ENCODE data around the gene IGSF3.
"Not testable (repeated sequence)": the region's sequence is repeated elsewhere in the genome, so short reads cannot be mapped to it uniquely, and the experiment has no call there.

IGSF3 gene

DNA sequence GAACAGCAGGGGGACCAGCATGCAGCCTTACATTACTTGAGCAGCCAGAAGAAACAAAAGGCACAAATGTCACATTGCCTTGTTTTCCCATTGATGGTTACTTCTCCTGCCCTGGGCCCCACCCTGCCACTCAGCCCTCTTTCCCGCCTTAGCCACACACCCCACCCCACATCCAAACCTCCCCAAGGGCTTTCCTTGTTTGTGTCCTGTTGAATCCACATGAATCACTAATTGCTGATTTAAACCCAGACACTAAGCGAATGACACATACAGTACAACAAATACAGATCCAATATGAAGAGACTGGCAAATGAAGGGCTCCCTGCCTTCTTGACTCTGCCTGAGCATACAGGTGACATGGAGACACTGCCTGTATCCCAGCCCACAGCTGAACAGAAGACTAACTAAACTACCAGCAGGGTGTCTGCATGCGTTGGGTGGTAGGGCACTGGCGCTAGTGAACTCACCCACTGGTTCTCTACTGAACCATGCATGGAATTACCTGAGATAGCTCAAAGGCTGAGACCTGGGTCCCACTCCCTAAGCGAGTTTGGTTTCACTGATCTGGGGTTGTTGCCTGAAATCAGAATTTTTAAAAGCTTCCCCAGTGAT, 3.1 kb downstream of the IGSF3 start:
- DNase-seq = no peak

DNA sequence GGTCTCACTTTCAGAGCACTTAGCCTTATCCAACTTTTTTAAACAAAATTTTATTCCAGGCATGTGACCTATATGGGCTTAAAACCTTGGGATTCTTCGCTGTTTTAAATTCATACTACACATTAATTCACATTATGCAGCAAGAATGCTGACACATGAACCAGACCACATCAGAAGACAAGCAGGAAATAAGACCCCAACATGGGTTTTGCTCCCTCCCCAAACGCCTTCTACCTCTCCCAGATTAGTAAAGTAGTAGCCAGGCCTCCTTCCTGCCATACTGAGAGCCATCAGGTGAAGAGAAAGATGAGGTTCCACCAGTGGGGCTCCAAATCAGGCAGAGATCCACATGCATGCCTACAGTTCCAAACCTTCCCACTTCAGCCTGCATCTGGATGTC, 3.7 kb downstream of the IGSF3 start:
- no peak for DNase-seq

DNA sequence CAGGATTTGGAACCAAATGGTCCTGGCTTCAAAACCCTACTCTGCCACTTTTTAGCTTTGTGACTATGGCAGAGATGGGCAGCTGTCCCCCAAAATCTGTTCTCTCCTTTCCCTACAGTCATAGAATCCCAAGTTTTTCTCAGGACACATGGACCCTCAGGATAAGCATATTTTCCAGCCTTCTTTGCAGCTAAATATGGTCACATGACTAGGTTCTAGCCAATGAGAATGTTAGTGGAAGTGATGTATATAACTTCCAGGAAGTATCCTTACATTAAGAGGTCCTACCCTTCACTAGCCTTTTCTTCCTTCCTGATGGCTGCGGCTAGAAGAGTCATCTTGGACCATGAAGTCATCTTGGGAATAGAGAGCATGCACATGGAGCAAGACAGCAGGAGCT, 5.9 kb downstream of the IGSF3 start:
- no peak for DNase-seq

DNA sequence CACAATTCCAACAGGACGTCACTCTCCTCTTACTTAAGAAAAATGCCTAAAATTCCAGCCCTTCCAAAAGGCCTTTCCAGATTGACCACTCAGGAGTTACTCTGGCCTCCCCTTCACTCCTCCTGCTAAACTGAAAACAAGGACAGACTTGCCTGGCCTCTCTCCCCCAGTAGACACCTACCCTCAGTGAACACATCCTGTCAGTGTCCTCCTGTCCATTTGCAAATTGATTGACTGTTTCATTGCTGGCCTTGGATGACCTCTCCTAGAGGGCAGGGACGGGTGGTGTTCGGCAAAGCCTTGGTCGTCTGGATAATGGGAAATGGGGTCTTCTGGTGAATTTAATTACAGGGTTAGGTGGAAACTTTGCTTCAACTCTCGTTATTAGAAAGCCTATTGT, 8.9 kb downstream of the IGSF3 start:
- DNase-seq = not testable (repeated sequence)

DNA sequence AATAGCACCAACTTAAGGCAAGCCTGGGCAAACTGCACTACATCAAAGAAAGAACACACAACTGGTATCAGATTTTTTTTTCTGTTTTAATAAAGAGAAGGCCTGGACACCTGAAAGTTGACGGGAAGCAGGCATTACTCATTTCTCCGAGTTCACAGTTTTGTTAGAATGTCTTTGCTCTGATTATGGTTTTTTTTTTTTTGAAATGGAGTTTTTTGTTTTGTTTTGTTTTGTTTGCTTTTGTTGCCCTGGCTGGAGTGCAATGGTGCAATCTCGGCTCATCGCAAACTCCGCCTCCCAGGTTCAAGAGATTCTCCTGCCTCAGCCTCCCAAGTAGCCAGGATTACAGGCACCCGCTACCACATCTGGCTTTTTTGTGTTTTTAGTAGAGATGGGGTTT, 9.7 kb downstream of the IGSF3 start:
- not testable (repeated sequence) for DNase-seq

DNA sequence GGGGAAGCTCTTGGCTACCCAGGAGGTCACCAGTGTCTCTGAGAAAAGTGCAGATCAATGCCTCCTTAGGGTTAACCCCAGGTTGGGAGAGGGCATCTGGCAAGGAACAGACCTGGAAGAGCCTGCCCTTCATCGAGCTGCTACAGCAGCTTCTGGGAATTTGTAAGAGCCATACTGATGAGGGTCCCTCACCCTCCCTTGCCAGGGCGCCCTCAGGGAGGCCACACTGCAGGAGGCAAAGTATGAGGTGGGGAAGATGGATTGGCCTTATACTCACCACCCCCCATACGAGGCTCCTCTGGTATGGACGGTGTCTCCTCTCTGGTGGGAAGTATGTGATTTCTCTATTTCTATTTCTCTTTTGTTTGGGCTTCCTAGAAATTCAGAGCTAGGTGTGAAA, 13.2 kb downstream of the IGSF3 start:
- DNase-seq = no peak

DNA sequence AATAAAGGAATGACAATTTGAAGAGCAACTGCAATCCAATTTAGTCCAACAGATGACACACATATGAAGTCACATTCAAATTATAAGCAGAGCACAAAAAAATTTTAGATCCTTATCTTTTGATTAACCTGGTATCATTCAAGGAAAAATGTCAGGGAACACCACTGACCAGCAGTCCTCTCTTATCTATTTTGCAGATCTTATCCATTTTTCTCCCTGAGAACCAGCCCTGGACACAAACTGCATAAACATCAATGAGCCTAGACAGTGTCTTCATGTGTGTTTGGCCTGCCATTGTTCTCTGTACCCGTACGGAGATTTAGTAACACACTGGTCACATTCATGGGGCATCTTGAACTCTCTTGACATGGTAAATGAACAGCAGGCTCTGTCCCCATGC, 14.9 kb downstream of the IGSF3 start:
- not testable (repeated sequence) for DNase-seq

DNA sequence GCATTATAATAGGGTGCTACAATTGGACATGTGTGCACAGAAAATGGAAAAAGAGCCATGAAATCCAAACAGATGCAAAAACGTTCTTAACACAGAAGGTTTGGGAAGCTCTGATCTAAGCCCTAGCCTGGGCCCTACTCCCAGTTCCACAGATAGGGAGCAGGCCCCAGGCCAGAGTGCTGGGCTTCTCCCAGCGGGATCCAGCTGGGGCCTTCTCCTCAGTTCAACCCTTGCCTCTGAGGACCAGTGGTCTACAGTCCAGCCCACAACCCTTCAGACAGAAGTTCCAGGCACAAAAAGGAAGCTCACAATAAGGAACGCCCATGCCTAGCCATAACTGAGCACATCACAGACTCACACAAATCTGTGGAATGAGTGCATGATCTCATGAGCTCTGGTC, 16.8 kb downstream of the IGSF3 start:
- DNase-seq = not testable (repeated sequence)

DNA sequence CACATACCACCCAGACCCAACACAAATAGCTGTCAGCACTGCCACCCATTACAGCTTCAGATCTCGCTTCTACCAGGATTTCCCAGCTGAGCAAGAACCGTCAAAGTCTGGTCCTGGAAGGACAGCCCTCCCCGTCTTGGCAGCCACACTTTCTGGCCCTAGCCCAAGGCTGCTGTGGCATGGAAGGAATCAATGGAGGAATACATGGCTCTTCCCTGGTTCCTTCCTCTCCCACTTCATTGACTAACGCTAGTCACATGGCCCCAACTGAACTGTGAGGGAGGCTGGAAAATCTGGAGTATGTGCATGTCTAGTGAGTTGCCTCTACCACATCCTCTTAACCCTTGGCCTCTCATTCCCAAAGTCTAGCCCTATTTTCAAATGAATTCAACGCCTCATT, 18.5 kb downstream of the IGSF3 start:
- not testable (repeated sequence) for DNase-seq

DNA sequence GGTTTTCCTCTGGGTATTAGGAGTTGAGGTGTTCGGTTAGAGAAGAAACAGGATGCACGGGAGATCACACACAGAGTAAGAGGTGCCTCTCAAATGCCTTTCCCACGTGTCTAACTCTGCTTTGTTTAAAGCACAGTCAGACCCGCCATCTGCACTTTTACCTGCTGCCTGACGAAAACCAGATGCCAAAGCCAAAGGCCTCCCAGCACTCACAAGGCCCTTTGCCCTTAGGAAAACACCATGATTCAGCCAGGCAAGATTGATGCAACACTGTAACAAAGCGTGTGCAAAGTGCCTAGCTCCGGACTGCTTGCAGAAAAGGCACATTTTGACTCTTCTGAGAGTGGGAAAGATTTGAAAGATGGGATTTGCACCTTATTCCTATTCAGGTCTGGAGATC, 19.2 kb downstream of the IGSF3 start:
- not testable (repeated sequence) for DNase-seq

DNA sequence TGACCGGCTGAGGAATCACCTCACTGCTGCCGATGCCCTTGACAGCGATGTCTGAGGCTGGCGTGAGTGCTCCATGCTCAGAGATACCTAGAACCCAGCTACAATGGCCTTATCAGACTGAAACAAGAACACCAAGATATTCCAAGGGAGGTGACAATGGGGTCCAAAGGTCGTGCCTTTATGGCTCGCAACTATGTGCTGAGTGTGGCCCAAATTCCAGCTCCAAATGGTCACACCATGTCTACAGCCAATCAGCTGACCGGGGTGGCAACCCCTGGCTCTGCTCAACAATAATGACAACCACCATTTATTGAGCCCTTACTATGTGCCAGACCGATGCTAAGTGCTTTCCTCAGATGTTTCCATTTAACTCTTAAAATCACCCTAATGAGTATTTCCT, 20.3 kb downstream of the IGSF3 start:
- not testable (repeated sequence) for DNase-seq

DNA sequence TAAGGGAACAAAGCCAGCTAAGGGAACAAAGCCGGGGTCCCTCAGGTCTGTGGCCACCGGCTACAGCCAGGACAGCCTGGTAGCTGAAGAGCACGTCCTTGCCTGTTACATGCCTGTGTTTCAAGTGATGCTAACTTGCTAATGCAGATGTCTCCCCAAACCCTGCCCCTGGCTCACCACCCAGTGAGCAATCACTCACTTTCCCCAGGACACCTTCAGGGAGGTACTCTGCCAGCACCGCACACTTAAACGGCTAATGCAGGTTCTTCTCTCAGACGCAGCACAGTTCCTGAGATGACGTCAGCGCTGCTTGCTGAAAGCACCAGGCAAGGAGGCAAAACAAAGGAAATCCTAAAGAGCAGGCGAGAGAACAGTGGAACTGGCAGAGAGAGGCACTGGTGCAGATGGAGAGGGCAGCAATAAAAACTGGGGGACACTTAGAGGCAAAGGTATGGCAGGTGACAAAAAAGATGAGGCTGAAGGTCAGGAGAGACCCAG, 20.8 kb downstream of the IGSF3 start:
- peak in 22 of 56 donors; percentile 9 to 77 (median 29) for DNase-seq

DNA sequence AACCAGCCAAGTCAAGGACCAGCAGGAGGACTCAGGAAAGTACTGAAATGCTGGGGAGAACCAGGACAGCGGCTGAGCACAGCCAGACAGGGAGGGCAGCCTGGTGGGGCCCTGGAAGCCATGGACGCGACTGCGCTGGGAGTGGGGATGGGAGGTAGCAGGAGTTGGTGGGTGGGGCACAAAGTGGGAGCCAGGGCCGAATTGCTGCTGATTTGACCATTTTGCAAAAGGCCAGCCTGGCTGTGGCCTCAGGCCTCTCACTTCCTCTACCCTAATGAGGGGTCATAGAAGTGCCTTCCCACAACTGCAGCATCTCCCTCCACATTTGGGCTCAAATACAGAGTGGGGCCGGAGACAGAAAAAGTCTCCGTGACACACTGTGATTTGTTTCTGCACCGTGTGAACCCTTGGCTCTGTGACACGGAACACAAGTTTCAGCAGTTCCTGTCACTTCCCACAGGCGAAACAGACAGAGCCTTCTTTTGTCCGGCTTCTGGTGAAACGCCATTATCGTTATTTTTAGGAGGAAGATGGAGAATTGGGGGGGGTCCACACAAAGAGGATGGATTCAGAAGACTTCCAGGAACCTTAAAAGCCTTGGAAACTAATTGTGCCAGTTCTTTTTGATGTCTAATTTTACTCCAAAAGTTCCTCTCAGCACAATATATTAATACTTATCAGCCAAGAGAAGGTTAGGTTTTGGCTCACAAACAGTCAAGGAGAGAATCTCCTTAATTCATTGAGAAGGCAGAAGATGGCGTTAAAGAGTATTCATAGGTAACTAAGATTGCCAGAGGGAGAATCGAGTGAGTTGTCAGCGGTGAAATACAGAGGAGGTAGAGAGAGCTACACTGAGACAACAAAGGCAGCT, 21.5 kb downstream of the IGSF3 start:
- peak in 1 of 56 donors; percentile 39 for DNase-seq

DNA sequence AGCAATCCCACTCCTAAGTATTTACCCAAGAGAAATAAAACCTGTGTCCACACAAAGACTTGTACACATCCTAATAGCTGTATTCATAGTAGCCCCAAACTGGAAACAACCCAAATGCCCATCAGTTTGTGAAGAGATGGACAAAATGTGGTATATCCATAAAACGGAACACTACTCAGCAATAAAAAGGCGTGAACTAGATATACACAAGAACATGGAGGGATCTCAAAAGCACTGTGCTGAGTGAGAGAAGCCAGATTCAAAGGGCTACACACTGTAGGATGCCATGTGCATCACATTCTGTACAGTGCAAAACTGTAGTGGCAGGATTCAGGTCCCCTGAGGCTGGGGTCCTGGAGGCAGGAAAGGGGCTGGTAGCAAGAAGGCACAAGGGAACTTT, 22.5 kb downstream of the IGSF3 start:
- DNase-seq = not testable (repeated sequence)

DNA sequence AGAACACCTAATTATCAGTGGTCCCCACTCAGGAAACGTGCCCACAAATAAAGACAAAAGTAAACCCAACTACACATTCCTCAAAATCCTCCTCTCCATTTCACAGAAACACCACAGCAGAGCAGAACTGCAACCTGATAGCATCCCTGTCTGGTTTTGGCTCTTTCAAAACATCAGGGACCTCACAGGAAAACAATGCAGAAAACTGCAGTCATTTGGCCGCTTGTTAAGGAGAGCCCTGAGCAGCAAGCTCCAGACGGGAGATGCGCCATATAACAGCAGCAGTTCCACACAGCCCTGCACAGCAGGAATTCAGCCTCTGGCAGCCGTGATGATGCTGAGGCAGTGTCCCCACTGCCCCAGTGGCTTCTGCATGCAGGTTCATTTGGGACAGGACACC, 23.4 kb downstream of the IGSF3 start:
- DNase-seq = not testable (repeated sequence)

DNA sequence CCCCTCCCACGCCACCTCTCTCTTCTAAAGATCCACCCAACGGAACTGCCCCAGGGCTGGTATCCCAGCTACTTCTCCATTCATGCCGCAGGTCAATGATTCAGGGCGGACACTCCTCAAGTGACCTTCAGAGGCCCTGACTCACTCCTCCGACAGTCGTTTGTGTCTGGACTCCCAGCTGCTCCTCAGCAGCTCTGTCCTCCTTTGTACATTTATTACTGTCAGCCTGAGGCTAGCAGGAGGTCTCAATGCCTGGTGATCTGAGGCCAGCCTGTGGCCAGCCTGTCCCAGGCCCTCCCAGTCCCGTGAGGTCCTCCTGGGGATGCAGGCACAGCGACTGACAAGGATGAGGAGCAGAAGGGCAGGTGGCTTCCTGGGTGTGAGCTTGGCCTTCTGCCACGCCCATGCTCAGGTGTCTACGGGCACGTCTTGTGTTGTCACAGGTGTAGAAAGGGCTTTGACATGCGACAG, 24.2 kb downstream of the IGSF3 start:
- not testable (repeated sequence) for DNase-seq

DNA sequence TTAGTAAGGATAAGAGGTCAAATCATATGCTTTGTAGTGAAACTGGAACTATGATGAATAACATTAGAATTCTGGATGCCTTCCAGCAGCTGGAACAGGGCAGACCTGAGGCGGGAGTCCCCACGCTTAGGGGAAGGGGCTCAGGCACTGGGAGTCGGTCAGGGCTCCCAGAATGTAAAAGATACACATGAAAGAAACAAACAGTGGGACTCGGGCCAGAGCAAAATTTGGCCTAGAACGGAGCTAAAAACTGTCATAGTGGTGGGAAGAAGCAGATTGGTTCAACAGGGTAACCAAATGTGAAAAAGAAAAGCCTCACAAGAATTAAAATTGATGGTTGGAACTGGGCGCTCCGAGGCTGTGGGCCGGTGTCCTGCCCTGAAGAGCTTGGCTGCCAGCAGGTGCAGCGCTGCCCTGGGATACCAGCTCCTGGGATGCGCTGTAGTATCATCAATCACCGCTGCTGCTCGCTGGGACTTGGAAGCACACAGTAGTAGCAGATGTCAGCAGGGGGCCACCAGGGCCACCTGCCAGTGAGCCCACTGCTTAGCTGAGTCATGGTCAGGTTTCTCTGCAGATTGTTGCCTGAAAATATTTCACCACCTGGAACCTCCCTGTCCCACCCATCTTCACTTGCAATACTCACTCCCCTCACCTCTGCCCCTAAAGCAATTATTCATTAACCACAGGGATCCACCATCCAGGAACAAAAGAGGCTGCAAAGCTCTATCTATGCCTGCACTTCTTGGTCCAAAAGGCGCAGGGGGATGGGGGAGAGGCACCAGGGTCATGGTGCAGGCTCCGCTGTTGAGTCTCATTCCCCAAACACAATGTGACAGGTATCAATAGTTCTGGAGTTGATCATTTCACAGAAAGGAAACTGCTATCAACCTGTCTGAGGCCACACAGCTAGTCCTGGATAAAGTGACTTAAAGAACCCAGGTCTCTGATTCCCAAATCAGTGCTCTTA, 24.9 kb downstream of the IGSF3 start:
- DNase-seq = not testable (repeated sequence)

DNA sequence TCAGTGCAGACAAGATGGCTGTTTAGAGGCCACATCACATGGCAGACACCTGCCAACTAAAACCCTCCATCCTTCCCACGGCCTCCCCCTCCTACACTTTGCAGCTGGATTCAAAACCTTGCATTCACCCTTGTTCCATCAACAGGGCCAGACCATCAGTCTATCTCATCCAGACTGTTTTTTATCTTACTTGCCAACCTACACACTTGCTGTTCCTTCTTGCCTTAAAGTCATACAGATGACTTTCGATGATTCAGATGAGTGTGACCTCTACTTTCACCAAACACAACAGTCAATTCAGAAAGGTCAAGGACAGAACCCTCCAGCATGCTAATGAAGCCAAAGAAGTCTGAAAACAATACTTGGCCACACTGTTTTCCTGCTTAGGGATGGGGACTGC, 29.9 kb downstream of the IGSF3 start:
- DNase-seq = not testable (repeated sequence)

DNA sequence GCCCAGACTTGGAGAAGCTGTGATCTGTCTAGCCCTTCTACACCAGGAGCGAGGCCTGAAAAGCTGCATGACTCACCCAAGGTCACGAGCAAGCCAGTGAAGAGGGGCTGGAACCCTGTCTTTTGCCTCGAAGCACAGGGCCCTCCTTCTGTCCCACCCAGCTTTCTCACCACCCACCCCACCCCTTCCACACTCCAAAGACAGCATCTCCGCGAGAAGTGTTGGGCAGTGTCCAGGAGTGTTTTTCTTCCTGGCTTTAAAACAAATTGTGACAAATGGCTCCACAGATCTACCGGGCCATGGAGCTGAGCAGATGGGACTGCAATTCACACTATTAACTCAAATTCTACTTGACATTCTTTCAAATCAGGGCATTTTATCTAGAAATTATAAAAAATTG, 30.9 kb downstream of the IGSF3 start:
- not testable (repeated sequence) for DNase-seq

DNA sequence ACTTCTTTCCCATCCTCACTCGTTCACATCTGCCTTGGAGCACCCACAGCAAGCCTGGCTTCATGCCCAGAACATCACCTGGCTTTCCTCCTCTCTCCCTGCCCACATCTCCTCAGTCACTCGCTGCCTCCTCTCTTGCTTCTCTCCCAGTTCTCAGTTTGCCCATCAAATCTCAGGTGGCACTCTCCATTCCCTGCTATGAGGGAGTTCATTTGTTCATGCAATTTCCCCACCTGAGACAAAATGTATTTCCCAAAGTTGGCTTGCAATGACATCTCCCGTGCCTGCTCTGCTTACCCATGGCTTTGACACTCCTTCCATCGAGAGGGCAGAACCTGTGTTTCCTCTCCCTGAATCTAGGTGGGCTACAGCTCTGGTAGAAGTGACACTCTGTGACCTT, 33.1 kb downstream of the IGSF3 start:
- DNase-seq = peak in 1 of 56 donors; percentile 6

Data from nucleus accumbens (tissue), 56 donors.